UCSD-AML1 (cell line): ENCODE results near the gene UBE3A.
A peak's percentile ranks its signal among the peaks of the same experiment; 100 is the strongest.
"Not testable (repeated sequence)": the region's sequence is repeated elsewhere in the genome, so short reads cannot be mapped to it uniquely, and the experiment has no call there.

Source experiments
- DNase-seq: peaks from one replicate; lab custom pipeline; 2025; ENCODE audit not compliant: unreplicated experiment; lab: John Stamatoyannopoulos, UW

The UBE3A gene

GRCh38 chr15:25438601-25439368 lies at the start of gene UBE3A:
UBE3A (minus strand) TSS chr15:25439024; CDS start chr15:25409107, 29,917 bp downstream.
- DNase-seq: peak; percentile 96

- DNase-seq: no peak
Measured at GRCh38 chr15:25487226-25487884, 48.5 kb upstream of the UBE3A start.

DNA sequence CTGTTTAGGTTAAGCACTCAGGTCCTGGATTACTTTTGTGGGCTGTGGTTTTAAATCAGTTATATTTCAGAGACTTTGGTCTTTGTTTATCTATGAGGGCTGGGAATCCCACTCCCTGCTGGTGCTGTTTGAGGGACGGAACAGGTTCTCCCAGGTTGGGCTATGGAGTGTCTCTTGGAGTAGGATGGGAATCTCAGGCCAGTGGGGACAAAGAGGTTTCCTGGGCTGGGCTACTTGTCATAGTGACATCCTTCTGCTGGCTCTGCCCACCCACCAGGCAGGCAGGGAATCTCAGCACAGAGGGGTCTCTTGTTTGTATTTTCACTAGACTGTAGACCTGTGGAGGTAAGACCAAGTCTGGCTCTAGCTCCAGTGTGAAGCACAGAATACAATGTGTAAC lies 47.2 kb upstream of the UBE3A start:
- no peak for DNase-seq

- DNase-seq: no peak
Measured at GRCh38 chr15:25481208-25481859, 42.5 kb upstream of the UBE3A start.

- DNase-seq: no peak
Measured at GRCh38 chr15:25478313-25478712, 39.5 kb upstream of the UBE3A start.

GRCh38 chr15:25477816-25478215 lies 39.0 kb upstream of the UBE3A start:
- DNase-seq: no peak

- DNase-seq: no peak
Measured at GRCh38 chr15:25474251-25474650, 35.4 kb upstream of the UBE3A start.

DNA sequence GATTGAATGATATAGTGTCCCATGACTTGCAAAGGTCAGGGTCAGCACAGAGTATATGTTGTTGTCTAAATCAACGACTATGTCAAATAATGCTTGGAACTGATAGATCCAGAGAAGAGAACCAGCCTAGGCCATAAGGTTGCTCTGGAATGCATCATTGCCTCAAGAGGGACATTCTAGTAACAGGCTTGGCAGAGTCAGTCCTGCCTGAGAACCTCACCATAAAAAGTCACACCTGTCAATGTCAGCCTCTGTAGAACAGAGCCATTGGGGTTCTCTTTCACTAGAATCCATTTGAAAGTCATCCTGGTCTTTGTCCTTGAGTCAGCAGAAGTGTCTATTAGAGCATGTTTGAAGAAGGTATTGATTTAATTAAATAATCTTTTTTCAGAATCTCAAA lies 31.4 kb upstream of the UBE3A start:
- no peak for DNase-seq

GRCh38 chr15:25469377-25469776 lies 30.6 kb upstream of the UBE3A start:
- no peak for DNase-seq

DNA sequence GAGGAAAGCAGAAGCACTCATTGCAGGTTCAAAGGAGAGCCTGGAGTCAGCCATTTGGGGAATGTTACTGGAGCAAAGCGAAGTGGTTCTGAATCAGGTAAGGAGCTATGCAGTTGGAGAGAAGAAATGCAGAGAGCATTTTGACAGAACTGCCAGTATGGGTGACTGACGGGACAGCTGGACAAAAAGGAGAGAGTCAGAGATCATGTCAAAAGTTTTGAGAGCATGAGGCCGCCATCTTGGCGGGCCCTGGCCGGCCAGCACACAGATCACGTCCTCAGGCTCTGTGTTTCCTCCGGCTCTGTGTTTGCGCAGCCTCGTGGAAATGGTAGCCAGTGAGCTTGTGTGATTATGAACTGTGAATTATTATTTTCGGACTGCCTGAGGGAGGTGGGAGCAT lies 29.8 kb upstream of the UBE3A start:
- no peak for DNase-seq

GRCh38 chr15:25465835-25466234 lies 27.0 kb upstream of the UBE3A start:
- DNase-seq: no peak

- DNase-seq: no peak
Measured at GRCh38 chr15:25464784-25465183, 26.0 kb upstream of the UBE3A start.

GRCh38 chr15:25464383-25464782 lies 25.6 kb upstream of the UBE3A start:
- no peak for DNase-seq

- DNase-seq: no peak
Measured at GRCh38 chr15:25456196-25456595, 17.4 kb upstream of the UBE3A start.

DNA sequence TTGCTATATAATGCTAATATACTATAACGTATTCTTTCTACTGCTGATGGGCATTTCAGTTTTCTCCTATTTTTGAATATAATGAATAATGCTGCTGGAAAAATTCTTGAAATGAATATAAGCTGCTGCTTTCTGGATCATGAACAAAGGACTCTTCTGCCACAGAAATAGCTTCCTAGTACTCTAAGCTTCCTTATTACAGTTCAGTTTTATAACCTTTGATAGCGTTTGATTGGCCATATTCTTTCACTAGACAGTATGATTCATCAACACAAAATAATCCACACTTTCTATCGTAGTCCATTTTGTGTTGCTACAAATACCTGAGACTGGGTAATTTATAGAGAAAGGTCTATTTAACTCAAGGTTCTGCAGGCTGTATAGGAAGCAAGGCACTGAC lies 16.4 kb upstream of the UBE3A start:
- DNase-seq: no peak

GRCh38 chr15:25454771-25455170 lies 15.9 kb upstream of the UBE3A start:
- no peak for DNase-seq

- DNase-seq: not testable (repeated sequence)
Measured at GRCh38 chr15:25453246-25453645, 14.4 kb upstream of the UBE3A start.

- DNase-seq: no peak
Measured at GRCh38 chr15:25451501-25451900, 12.7 kb upstream of the UBE3A start.

GRCh38 chr15:25450163-25450562 lies 11.3 kb upstream of the UBE3A start:
- DNase-seq: no peak

- no peak for DNase-seq
Measured at GRCh38 chr15:25446076-25446475, 7.3 kb upstream of the UBE3A start.

- DNase-seq: no peak
Measured at GRCh38 chr15:25445412-25445811, 6.6 kb upstream of the UBE3A start.

DNA sequence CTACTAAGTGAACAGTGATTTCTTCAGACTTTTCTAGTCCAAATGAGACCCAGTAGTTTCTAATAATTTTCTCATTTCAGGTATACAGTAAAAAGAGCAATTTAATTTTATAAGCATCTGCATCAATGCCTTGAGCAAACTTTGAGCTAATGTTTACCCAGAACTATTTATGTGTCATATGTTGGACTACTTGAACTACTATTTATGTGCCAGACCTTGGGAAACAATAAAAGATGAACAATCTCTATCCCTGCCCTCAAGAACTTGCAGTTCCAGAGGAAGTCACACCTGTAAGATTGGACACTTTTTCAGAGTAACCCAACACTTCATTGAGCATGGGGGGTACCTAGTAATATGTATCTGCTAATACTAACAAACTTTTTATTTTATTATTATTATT lies 2.3 kb upstream of the UBE3A start:
- no peak for DNase-seq
